Ectodermal cell (in vitro differentiated cells): ENCODE results near the gene RABGAP1L.
"Not testable (repeated sequence)": the region's sequence is repeated elsewhere in the genome, so short reads cannot be mapped to it uniquely, and the experiment has no call there.

Source experiments
- H3K27ac ChIP-seq: 2 replicates; pipeline ENCODE4 v1.7.0; 2013; ENCODE audit warnings: mild to moderate bottlenecking, low read depth, low read length; ENCODE audit not compliant: insufficient read depth, poor library complexity, severe bottlenecking
- H3K27me3 ChIP-seq: 2 replicates; pipeline ENCODE4 v1.7.0; 2013; ENCODE audit warnings: mild to moderate bottlenecking, low read length; ENCODE audit not compliant: insufficient read depth, control insufficient read depth, poor library complexity, severe bottlenecking
- H3K36me3 ChIP-seq: one replicate; pipeline ENCODE4 v1.7.0; 2013; ENCODE audit warnings: low read length; ENCODE audit not compliant: control insufficient read depth, insufficient read depth
- H3K4me1 ChIP-seq: one replicate; pipeline ENCODE4 v1.7.0; 2013; ENCODE audit warnings: low read length; ENCODE audit not compliant: control insufficient read depth, insufficient read depth
- H3K4me3 ChIP-seq: 2 replicates; pipeline ENCODE4 v1.7.0; 2013; ENCODE audit warnings: low read depth, low read length, control low read depth; ENCODE audit not compliant: insufficient read depth
- H3K9me3 ChIP-seq: 2 replicates; pipeline ENCODE4 v1.7.0; 2013; ENCODE audit warnings: mild to moderate bottlenecking, low read length, moderate library complexity; ENCODE audit not compliant: control insufficient read depth
- WGBS, 2 experiments: methylation state at CpG; one replicate each; pipeline ENCODE4 v1.1.7; 2013; ENCODE audit warnings: missing lambda C conversion rate in 2 of 2; 5-methylcytosine and 5-hydroxymethylcytosine counted together

The RABGAP1L gene

DNA sequence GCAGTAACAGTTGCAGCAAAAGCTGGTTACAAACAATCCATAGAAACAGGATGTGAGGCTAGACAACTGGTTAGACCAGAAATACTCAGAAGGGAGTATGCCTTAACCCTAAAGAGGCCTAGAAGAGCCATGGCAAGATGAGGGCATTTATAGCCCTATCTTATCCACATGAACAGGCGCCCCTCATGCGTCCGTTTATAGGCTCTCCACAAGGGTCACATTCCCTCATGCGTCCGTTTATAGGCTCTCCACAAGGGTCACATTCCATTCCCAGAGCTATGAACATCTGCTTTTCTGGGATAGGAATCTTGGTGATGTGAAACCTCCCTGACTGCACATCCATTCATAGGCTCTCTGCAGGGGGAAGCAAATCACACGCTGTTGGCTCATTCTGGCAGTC, 416.8 kb downstream of the RABGAP1L start:
- 94 to 95% methylated on average over 6 of the region's 6 CpGs for WGBS, 2 experiments
- not testable (repeated sequence) for H3K4me1 ChIP-seq, H3K9me3 ChIP-seq, H3K36me3 ChIP-seq, H3K4me3 ChIP-seq, H3K27ac ChIP-seq, H3K27me3 ChIP-seq

- Histone ChIP-seq H3K27me3 (no peaks in the 10 kb centered on the region), H3K4me3 (no peak overlapping the region), H3K27ac (no peak overlapping the region), H3K36me3 (no peaks in the 10 kb centered on the region), H3K9me3 (no peaks in the 10 kb centered on the region), H3K4me1 (no peaks in the 10 kb centered on the region)
Observed at GRCh38 chr1:174577681-174578080, 418.4 kb downstream of the RABGAP1L start.

- Histone ChIP-seq H3K4me1 (no peaks in the 10 kb centered on the region), H3K27ac (no peak overlapping the region), H3K4me3 (no peak overlapping the region), H3K9me3 (no peaks in the 10 kb centered on the region), H3K36me3 (no peaks in the 10 kb centered on the region), H3K27me3 (no peaks in the 10 kb centered on the region)
- WGBS, 2 experiments = 100% methylated on average over 1 to 2 of the region's 3 CpGs
Observed at GRCh38 chr1:174580801-174581200, 421.5 kb downstream of the RABGAP1L start.

- Histone ChIP-seq H3K27ac (no peak overlapping the region), H3K9me3 (no peaks in the 10 kb centered on the region), H3K4me1 (no peaks in the 10 kb centered on the region), H3K27me3 (no peaks in the 10 kb centered on the region), H3K4me3 (no peak overlapping the region), H3K36me3 (no peaks in the 10 kb centered on the region)
- WGBS, 2 experiments = 94 to 100% methylated on average over 1 of the region's 1 CpG
Observed at GRCh38 chr1:174583316-174583715, 424.0 kb downstream of the RABGAP1L start.

DNA sequence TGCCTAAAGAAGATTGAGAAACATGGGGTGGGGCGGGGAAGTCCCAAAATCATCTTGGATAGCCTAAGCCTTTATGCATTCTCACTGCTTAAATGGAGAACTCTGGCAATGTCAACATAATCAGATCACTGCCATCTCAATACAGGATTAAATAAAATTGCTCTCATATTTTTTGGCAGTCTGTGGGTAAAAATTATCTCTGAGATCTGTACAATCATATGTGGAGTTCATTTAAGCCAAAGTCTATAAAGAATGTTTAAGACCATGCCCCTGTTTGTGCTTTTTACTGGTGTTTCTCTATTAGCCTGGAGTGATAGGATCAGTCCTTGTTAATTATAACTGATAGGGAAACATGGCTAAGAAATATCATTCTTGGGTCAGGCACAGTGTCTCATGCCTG, 424.8 kb downstream of the RABGAP1L start:
- Histone ChIP-seq H3K27me3 (no peaks in the 10 kb centered on the region), H3K27ac (no peak overlapping the region), H3K4me1 (no peaks in the 10 kb centered on the region), H3K36me3 (no peaks in the 10 kb centered on the region), H3K9me3 (no peaks in the 10 kb centered on the region), H3K4me3 (no peak overlapping the region)
- WGBS, 2 experiments = 90 to 91% methylated on average over 1 of the region's 1 CpG

DNA sequence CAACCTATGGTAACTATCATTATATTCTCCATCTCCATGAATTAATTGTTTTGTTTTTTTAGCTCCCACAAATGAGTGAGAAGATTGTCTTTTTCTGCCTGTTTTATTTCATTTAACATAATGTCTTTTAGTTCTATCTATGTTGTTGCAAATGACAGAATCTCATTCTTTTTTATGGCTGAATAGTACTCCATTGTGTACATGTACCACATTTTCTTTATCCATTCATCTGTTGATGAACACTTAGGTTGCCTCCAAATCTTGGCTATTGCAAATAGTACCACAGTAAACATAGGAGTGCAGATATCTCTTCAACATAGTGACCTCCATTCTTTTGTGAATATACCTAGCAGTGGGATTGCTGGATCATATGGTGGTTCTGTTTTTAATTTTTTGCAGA, 429.3 kb downstream of the RABGAP1L start:
- H3K4me3 ChIP-seq, H3K36me3 ChIP-seq, H3K27me3 ChIP-seq, H3K4me1 ChIP-seq, H3K27ac ChIP-seq, H3K9me3 ChIP-seq: not testable (repeated sequence)

DNA sequence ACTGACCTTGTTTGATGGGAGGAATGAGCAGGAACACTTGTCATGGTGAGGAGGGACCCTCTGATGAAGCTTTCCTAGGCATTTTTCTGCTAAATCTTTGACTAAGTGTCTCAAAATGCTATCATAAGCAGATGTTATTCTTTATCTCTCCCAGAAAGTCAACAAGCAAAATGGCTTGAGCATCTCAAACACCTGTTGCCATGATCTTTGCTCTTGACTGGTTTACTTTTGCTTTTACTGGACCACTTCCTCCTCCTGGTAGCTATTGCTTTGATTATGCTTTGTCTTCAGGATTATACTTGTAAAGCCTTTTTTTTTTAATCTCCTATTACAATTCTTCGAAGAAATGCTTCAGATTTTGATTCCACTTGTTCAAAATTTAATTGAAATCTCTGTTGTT, 445.9 kb downstream of the RABGAP1L start:
- WGBS, 2 experiments = 83 to 86% methylated on average over 1 of the region's 1 CpG
- no peak overlapping the region for H3K4me3 ChIP-seq
- no peak overlapping the region for H3K27ac ChIP-seq
- H3K27me3 ChIP-seq = no peaks in the 10 kb centered on the region
- no peaks in the 10 kb centered on the region for H3K4me1 ChIP-seq
- H3K36me3 ChIP-seq = no peaks in the 10 kb centered on the region
- H3K9me3 ChIP-seq = no peaks in the 10 kb centered on the region

GRCh38 chr1:174606471-174606870, 447.2 kb downstream of the RABGAP1L start:
- H3K9me3 ChIP-seq = no peaks in the 10 kb centered on the region
- H3K27ac ChIP-seq = no peak overlapping the region
- no peaks in the 10 kb centered on the region for H3K4me1 ChIP-seq
- H3K4me3 ChIP-seq = no peak overlapping the region
- no peaks in the 10 kb centered on the region for H3K27me3 ChIP-seq
- 92 to 95% methylated on average over 2 of the region's 2 CpGs for WGBS, 2 experiments
- H3K36me3 ChIP-seq = no peaks in the 10 kb centered on the region

GRCh38 chr1:174617905-174618304, 458.6 kb downstream of the RABGAP1L start:
- not testable (repeated sequence) for H3K27me3 ChIP-seq, H3K4me3 ChIP-seq, H3K9me3 ChIP-seq, H3K36me3 ChIP-seq, H3K27ac ChIP-seq, H3K4me1 ChIP-seq
- WGBS, 2 experiments = 95 to 96% methylated on average over 12 of the region's 12 CpGs

DNA sequence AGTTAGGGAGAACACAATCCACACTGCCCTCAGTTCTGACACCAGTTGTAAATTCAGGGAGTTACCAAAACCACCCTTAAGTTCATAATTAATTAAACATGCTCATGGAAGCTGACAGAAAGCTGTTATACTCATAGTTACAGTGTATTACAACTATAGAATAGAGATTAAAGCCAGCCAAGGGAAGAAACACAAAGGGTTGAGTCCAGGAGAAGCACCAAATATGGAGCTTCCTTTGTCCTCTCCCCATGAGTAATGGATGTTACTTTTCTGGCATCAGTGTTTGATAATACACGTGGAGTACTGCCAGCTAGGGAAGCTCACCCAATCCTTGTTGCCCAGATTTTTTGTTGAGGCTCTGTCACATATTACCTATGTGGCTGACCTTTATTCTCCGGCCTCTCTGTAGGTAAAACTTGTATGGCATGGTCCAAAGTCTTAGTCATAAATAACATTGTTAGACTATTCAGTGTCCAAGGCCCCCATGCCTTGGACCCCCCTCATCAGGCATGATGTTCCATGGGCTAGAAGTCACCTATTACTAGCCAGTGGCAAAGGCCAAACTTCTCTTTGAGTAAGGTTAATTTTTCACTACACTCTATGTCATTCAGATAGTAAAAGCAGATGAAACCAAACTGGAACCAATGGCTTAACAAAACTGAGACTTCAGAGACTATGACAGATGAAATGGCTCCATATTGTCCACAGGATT, 464.2 kb downstream of the RABGAP1L start:
- WGBS, 2 experiments = 89 to 92% methylated on average over 2 of the region's 2 CpGs
- Histone ChIP-seq H3K4me3 (no peak overlapping the region), H3K9me3 (no peaks in the 10 kb centered on the region), H3K4me1 (no peaks in the 10 kb centered on the region), H3K27ac (no peak overlapping the region), H3K36me3 (no peaks in the 10 kb centered on the region), H3K27me3 (no peaks in the 10 kb centered on the region)
